Liver (tissue), 3 donors: ENCODE data around the gene DAPK3.
"Not testable (repeated sequence)": the region's sequence is repeated elsewhere in the genome, so short reads cannot be mapped to it uniquely, and the experiment has no call there.

Source experiments
- ATF3 ChIP-seq: IDR thresholded peaks from 2 replicates; pipeline ENCODE4 v1.6.1; 2016; ENCODE audit warnings: antibody characterized with exemption
- CTCF ChIP-seq: fragments of 150-350 bp; IDR thresholded peaks from 2 replicates; pipeline ENCODE4 v1.5.1; 2017; ENCODE audit warnings: improper control_type of control experiment, low read depth, low read length; ENCODE audit not compliant: missing input control
- JUND ChIP-seq, 2 donors: IDR thresholded peaks; 2 replicates each; pipeline ENCODE4 v1.6.1; 2016; ENCODE audit warnings: antibody characterized with exemption in 2 of 2
- RAD21 ChIP-seq, 2 donors: IDR thresholded peaks; 2 replicates each; pipeline ENCODE4 v1.6.1; 2016; ENCODE audit warnings: antibody characterized with exemption in 2 of 2, mild to moderate bottlenecking in 2 of 2
- RXRA ChIP-seq, 2 donors: IDR thresholded peaks; 2 replicates each; pipeline ENCODE4 v1.6.1; 2017 to 2018; ENCODE audit warnings: antibody characterized with exemption in 2 of 2, mild to moderate bottlenecking in 1 of 2
- SP1 ChIP-seq: IDR thresholded peaks from 2 replicates; pipeline ENCODE4 v1.6.1; 2018; ENCODE audit warnings: antibody characterized with exemption, mild to moderate bottlenecking
- YY1 ChIP-seq: IDR thresholded peaks from 2 replicates; pipeline ENCODE4 v1.6.1; 2016; ENCODE audit warnings: antibody characterized with exemption, mild to moderate bottlenecking
- ZBTB33 ChIP-seq: IDR thresholded peaks from 2 replicates; pipeline ENCODE4 v1.6.1; 2016; ENCODE audit warnings: antibody characterized with exemption
- donor health status: healthy.
- donor health status: healthy.

- not testable (repeated sequence) for TF ChIP-seq CTCF; ATF3; ZBTB33; JUND (IDR thresholded peaks at IDR 0.05); RAD21 (IDR thresholded peaks at IDR 0.05); RXRA (IDR thresholded peaks at IDR 0.05); SP1; YY1
Observed at GRCh38 chr19:4011430-4011829, 40.5 kb upstream of the DAPK3 start.
